Calu3 (cell line): ENCODE measurements around the gene ASIC5. TPM values are rescaled to one million over a fixed set of nuclear protein-coding genes. Genes with fewer than 3 reads are reported as not detected.

Experiments used
- BruUV-seq: library from RNA; stranded (reverse); fragments of 400-500 nt; replicated peaks from 2 replicates; lab custom pipeline; 2021; lab: Mats Ljungman, UMichigan
- CTCF ChIA-PET: fragments of 300-600 bp; sonication (Branson Sonifier 250); formaldehyde crosslinking; loops from one replicate; lab custom pipeline; 2022; ENCODE audit warnings: antibody characterized with exemption; lab: Charles Lee
- DNase-seq: peaks from one replicate; pipeline ENCODE4 v3.0.0; 2022
- H3K27ac Mint-ChIP-seq: one replicate; pipeline ENCODE4 v1.8.0; 2022; ENCODE audit warnings: mixed read lengths; ENCODE audit not compliant: unreplicated experiment
- H3K27me3 Mint-ChIP-seq: one replicate; pipeline ENCODE4 v1.8.0; 2022; ENCODE audit warnings: mixed read lengths; ENCODE audit not compliant: unreplicated experiment
- H3K36me3 Mint-ChIP-seq: one replicate; pipeline ENCODE4 v1.8.0; 2022; ENCODE audit warnings: mild to moderate bottlenecking, moderate library complexity, mixed read lengths; ENCODE audit not compliant: insufficient read depth, unreplicated experiment
- H3K4me1 Mint-ChIP-seq: one replicate; pipeline ENCODE4 v1.8.0; 2022; ENCODE audit warnings: mild to moderate bottlenecking, low read depth, mixed read lengths; ENCODE audit not compliant: unreplicated experiment
- H3K4me3 Mint-ChIP-seq: one replicate; pipeline ENCODE4 v1.8.0; 2022; ENCODE audit warnings: mild to moderate bottlenecking, low read depth, moderate library complexity, mixed read lengths; ENCODE audit not compliant: unreplicated experiment
- H3K9me3 Mint-ChIP-seq: one replicate; pipeline ENCODE4 v1.8.0; 2022; ENCODE audit warnings: low read depth, mixed read lengths; ENCODE audit not compliant: unreplicated experiment
- CTCF ChIP-seq: fragments of 200-600 bp; IDR thresholded peaks from one replicate; pipeline ENCODE4 v1.8.0; 2022; ENCODE audit warnings: antibody characterized with exemption; ENCODE audit not compliant: unreplicated experiment
- intact Hi-C: fragments of 100-400 bp; cut with micrococcal nuclease; formaldehyde crosslinking; loops from one replicate; pipeline ENCODE4 v1.10.0; 2022; ENCODE audit not compliant: unreplicated experiment
- total RNA-seq: library from RNA; stranded (reverse); gene quantifications from 2 replicates; pipeline ENCODE4 v1.2.3, GENCODE V29; 2022

ASIC5 gene
- total RNA-seq, 1 experiment from 2014 or later, result not detected

- BruUV-seq, result no TSS peak
- peaks cover 4% of the 10 kb centered on the region for H3K9me3 Mint-ChIP-seq
- H3K36me3 Mint-ChIP-seq, result no peaks in the 10 kb centered on the region
- no peaks in the 10 kb centered on the region for H3K4me1 Mint-ChIP-seq
- CTCF ChIA-PET, result no interaction called here
- H3K27ac Mint-ChIP-seq, result no peak overlapping the region
- intact Hi-C loops, result no loop called here
- no peak for DNase-seq
- TF ChIP-seq CTCF, result no peak
- H3K27me3 Mint-ChIP-seq, result no peaks in the 10 kb centered on the region
- no peak overlapping the region for H3K4me3 Mint-ChIP-seq
These were observed 13.7 kb upstream of the ASIC5 start for GRCh38 chr4:155879767-155880166.

DNA sequence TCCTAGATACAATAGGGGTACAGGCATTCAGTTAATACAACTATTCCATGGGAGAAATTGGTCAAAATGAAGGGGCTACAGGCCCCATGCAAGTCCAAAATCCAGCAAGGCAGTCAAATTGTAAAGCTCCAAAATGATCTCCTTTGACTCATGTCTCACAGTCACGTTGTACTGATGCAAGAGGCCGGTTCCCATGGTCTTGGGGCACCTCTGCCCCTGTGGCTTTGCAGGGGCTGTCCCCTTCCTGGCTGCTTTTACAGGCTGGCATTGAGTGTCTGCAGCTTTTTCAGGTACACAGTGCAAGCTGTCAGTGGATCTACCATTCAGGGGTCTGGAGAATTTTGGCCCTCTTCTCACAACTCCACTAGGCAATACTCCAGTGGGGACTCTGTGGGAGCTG is 12.5 kb upstream of the ASIC5 start:
- CTCF ChIA-PET, result no interaction called here
- H3K36me3 Mint-ChIP-seq, result no peaks in the 10 kb centered on the region
- H3K27ac Mint-ChIP-seq, result no peak overlapping the region
- no peaks in the 10 kb centered on the region for H3K4me1 Mint-ChIP-seq
- TF ChIP-seq CTCF, result no peak
- no peaks in the 10 kb centered on the region for H3K9me3 Mint-ChIP-seq
- no peak for DNase-seq
- H3K27me3 Mint-ChIP-seq, result no peaks in the 10 kb centered on the region
- H3K4me3 Mint-ChIP-seq, result no peak overlapping the region
- intact Hi-C loops, result no loop called here
- BruUV-seq, result no TSS peak

DNA sequence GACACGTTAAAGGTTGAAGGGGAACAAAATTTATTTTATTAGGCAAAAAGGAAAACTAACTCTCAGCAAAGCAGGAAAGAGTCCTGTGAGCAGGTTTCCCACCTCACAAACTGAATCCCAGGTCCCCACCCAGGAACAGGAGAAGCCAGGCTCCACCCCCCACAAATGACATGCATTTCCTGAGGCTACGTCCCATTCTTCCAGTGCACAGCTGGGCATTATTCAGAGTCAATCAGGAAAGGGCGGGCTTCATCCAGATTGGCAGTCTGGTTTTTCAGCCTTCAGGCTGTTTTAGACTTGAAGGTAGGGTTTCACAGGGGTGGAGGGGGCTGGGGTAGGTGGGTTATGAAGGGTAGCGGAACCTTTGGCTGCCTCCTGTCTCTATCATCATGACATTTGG is 11.9 kb upstream of the ASIC5 start:
- DNase-seq, result no peak
- Mint-ChIP-seq H3K4me1 (no peaks in the 10 kb centered on the region), H3K4me3 (no peak overlapping the region), H3K27ac (no peak overlapping the region), H3K27me3 (no peaks in the 10 kb centered on the region), H3K9me3 (no peaks in the 10 kb centered on the region), H3K36me3 (no peaks in the 10 kb centered on the region)
- no TSS peak for BruUV-seq
- CTCF ChIA-PET, result no interaction called here
- intact Hi-C loops, result no loop called here
- no peak for TF ChIP-seq CTCF

- BruUV-seq, result no TSS peak
- Mint-ChIP-seq H3K4me3 (no peak overlapping the region), H3K27ac (no peak overlapping the region), H3K36me3 (no peaks in the 10 kb centered on the region), H3K9me3 (no peaks in the 10 kb centered on the region), H3K4me1 (no peaks in the 10 kb centered on the region), H3K27me3 (no peaks in the 10 kb centered on the region)
- CTCF ChIA-PET, result no interaction called here
- DNase-seq, result no peak
- TF ChIP-seq CTCF, result no peak
- intact Hi-C loops, result no loop called here
These were observed 9.8 kb upstream of the ASIC5 start for GRCh38 chr4:155875878-155876277.
